ES-I3 (cell line): Measurements from ENCODE around the gene CD244.
"Not testable (repeated sequence)": the region's sequence is repeated elsewhere in the genome, so short reads cannot be mapped to it uniquely, and the experiment has no call there.

ENCODE experiments used
- H3K36me3 ChIP-seq: 2 replicates; pipeline ENCODE4 v1.6.1; 2013; ENCODE audit warnings: mild to moderate bottlenecking, low read length, control low read depth, moderate library complexity; ENCODE audit not compliant: insufficient read depth
- H3K4me1 ChIP-seq: 2 replicates; pipeline ENCODE4 v1.6.1; 2013; ENCODE audit warnings: mild to moderate bottlenecking, control low read depth, low read length; ENCODE audit not compliant: insufficient read depth
- H3K9ac ChIP-seq: 2 replicates; pipeline ENCODE4 v1.6.1; 2013; ENCODE audit warnings: low read depth, mild to moderate bottlenecking, low read length, moderate library complexity
- H3K9me3 ChIP-seq: 2 replicates; pipeline ENCODE4 v1.6.1; 2013; ENCODE audit warnings: mild to moderate bottlenecking, low read length, moderate library complexity; ENCODE audit not compliant: control insufficient read depth, insufficient read depth

Gene CD244

DNA sequence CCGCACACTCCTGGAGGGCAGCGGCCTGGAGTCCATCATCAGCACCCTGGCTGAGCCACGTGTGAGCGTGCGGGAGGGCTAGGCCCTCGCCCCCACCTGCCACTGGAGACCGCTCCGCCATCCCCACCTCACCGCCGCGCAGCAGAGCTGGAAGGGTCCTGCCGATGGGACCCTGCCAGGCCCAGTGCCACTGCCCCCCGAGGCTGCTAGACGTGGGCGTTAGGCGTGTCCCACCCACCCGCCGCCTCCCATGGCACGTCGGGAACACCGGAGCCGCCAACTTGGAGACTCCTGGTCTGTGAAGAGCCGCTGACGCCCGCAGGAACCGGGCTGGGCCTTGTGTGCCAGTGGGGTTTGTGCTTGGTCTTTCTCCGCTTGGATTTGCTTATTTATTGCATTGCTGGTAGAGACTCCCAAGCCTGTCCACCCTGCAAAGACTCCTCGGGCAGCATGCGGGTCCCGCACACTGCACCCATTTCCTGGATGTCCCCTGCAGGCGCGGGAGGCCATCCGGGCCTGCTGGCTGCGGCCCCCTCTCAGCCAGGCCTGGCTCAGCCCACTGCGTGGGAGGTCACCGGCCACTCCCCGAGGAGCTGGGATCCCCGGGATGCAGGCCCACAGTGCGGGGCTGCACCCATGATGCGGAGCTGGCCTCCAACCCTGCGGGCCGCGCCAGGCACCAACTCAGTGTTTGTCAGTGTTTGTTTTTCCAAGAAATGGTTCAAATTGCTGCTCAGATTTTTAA lies 60.7 kb downstream of the CD244 start:
- Histone ChIP-seq H3K36me3 (no peaks in the 10 kb centered on the region), H3K9ac (no peak overlapping the region), H3K9me3 (no peaks in the 10 kb centered on the region), H3K4me1 (no peaks in the 10 kb centered on the region)

GRCh38 chr1:160800645-160801408 lies 61.9 kb downstream of the CD244 start:
- Histone ChIP-seq H3K4me1 (no peaks in the 10 kb centered on the region), H3K9me3 (no peaks in the 10 kb centered on the region), H3K9ac (no peak overlapping the region), H3K36me3 (no peaks in the 10 kb centered on the region)

DNA sequence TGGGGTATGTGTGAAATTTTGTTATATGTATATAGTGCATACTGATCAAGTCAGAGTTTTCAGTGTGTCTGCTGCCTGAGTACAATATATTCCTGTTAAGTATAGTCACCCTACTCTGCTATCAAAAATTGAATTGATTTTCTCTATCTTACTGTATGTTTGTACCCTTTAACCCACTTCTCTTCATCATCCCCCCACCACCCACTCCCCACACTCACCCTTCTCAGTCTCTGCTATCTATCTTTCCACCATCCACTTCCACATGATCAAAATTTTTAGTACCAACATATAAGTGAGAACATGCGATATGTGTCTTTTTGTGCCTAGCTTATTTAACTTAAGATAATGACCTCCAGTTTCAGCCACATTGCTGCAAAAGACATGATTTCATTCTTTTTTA lies 62.5 kb downstream of the CD244 start:
- Histone ChIP-seq H3K36me3 (no peaks in the 10 kb centered on the region), H3K9me3 (no peaks in the 10 kb centered on the region), H3K9ac (no peak overlapping the region), H3K4me1 (no peaks in the 10 kb centered on the region)

DNA sequence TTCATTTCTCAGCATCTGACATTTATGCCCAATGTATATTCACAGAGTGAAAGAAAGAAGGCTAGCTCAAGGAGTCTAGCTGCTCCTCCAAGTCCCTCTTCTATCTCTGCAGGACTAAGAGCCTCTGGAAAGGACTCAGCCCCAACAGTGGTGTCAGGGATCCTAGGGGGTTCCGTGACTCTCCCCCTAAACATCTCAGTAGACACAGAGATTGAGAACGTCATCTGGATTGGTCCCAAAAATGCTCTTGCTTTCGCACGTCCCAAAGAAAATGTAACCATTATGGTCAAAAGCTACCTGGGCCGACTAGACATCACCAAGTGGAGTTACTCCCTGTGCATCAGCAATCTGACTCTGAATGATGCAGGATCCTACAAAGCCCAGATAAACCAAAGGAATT lies 63.0 kb downstream of the CD244 start:
- Histone ChIP-seq H3K9ac (no peak overlapping the region), H3K4me1 (no peaks in the 10 kb centered on the region), H3K36me3 (no peaks in the 10 kb centered on the region), H3K9me3 (no peaks in the 10 kb centered on the region)

DNA sequence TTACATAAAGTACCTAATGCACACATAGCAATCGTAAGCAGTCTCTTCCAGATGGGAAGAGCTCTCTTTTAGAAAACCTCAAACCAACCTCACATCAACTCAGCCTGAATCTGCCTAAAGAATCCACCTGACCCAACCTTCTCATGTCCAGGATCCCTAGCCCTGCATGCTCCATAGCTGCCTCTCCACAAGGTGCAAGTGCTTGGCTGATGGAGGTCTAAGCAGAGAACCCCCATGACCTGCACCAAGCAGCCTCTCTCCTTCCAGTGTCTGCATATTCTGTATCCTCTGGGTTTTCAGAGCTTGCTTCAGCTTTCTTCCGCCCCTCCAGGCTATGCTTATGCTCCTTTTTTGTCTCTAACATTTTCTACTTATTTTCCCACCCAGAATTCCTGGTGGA lies 64.2 kb downstream of the CD244 start:
- no peaks in the 10 kb centered on the region for H3K36me3 ChIP-seq
- H3K9me3 ChIP-seq, result no peaks in the 10 kb centered on the region
- H3K9ac ChIP-seq, result no peak overlapping the region
- H3K4me1 ChIP-seq, result no peaks in the 10 kb centered on the region

- H3K9ac ChIP-seq, result no peak overlapping the region
- no peaks in the 10 kb centered on the region for H3K36me3 ChIP-seq
- no peaks in the 10 kb centered on the region for H3K4me1 ChIP-seq
- H3K9me3 ChIP-seq, result no peaks in the 10 kb centered on the region
Measured at GRCh38 chr1:160797861-160798273, 64.8 kb downstream of the CD244 start.

DNA sequence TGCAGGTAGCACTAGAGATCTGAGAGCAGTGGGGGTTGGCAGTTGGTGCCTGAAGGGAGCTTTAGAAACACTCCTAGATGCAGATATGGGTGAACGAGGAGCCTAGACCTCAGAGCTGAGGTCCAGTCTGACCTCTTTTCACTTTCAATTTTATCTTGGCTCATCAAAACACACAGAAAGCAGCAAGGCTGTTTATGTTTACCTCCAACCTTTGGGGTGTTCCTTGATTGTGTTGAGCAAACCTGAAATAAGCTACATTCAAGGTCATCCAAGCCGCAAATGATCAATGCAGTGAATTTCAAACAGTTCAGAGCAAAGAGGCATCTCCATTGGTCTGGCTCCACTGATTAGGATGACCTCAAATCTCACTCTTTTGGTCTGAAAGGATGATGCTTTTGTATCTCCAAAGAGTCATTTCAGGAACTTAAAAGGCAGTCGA lies 65.4 kb downstream of the CD244 start:
- H3K36me3 ChIP-seq, result no peaks in the 10 kb centered on the region
- H3K9ac ChIP-seq, result no peak overlapping the region
- no peaks in the 10 kb centered on the region for H3K9me3 ChIP-seq
- H3K4me1 ChIP-seq, result no peaks in the 10 kb centered on the region

GRCh38 chr1:160795951-160796383 lies 66.7 kb downstream of the CD244 start, which contains the start of gene LY9:
TSS of gene LY9 (plus strand) at chr1:160796174. CDS start at chr1:160796188, 14 bp downstream.
- H3K4me1 ChIP-seq, result no peaks in the 10 kb centered on the region
- H3K9ac ChIP-seq, result no peak within 1 kb of the TSS
- no peaks in the 10 kb centered on the region for H3K36me3 ChIP-seq
- no peaks in the 10 kb centered on the region for H3K9me3 ChIP-seq

- Histone ChIP-seq H3K9me3 (no peaks in the 10 kb centered on the region), H3K4me1 (no peaks in the 10 kb centered on the region), H3K36me3 (no peaks in the 10 kb centered on the region), H3K9ac (no peak overlapping the region)
Measured at GRCh38 chr1:160794376-160794775, 68.3 kb downstream of the CD244 start.

DNA sequence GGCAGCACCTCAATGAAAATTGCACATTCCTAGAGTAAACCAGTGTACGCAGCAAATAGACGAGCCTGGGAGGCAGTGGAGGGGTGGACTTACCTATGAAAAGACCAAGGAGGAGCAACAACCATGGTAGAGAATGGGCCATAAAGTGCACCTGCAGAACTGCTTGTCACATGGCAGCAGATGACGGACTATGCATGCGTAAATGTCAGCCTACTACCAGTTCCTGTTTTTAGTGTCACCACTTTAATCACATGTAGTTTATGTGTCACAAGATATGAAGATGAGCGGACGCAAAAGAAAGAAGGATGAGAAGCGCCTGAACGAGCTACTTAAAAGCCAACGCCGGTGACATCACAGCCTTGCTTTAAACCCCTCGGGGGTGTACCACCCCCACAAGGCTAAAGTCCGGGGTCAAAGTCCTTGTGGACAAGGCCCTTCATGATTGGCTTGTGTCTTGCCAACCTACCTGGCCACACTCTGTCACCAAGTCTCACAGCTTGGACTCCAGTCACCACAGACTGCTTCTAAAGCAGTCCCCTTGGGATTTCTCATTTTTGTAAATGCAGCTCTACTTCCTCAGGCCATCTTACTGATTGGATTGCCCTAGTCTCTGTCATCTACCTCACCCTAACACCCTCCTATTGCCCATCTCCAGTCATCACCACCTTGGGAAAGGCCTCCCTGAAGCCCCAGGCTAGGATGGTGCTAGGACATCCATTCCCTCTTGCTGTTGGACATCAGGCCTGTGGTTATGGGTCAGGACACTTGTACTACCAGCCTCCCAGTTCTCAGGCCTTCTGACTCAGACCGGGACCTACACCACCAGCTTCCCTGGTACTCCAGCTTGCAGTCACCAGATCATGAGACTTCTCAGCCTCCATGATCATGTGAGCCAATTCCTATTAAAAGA lies 72.7 kb downstream of the CD244 start:
- Histone ChIP-seq H3K9me3 (no peaks in the 10 kb centered on the region), H3K9ac (no peak overlapping the region), H3K36me3 (no peaks in the 10 kb centered on the region), H3K4me1 (no peaks in the 10 kb centered on the region)

DNA sequence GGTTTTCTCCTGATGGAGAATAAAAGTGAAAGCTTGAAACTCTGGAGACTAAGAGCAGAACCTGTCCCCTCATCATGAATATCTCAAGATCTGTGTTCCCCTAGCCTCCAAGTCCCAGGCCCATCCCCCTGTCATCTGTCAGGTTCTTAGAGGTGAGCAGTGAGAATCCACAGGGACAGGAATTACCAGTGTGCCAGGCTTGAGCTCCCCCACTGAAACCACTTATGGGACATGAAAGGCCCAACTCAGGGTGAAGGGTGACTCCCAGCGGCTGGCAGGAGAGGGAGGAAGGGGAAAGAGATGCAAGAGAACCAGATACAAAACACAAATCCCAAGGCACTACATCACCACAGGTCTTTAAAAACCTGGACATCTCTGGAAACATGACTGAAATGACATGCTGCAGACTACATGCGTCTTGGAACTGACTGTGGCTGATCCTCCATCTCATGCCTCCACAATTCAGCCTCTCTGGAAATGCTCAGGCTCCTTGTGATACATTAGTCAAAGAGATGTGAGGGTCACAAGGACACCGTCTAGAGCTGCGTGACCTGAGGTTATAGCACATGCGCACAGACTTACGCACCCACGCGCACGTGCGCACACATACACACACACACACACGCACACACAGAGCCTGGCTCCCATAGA lies 73.5 kb downstream of the CD244 start:
- no peaks in the 10 kb centered on the region for H3K4me1 ChIP-seq
- H3K9me3 ChIP-seq, result no peaks in the 10 kb centered on the region
- no peak overlapping the region for H3K9ac ChIP-seq
- no peaks in the 10 kb centered on the region for H3K36me3 ChIP-seq

DNA sequence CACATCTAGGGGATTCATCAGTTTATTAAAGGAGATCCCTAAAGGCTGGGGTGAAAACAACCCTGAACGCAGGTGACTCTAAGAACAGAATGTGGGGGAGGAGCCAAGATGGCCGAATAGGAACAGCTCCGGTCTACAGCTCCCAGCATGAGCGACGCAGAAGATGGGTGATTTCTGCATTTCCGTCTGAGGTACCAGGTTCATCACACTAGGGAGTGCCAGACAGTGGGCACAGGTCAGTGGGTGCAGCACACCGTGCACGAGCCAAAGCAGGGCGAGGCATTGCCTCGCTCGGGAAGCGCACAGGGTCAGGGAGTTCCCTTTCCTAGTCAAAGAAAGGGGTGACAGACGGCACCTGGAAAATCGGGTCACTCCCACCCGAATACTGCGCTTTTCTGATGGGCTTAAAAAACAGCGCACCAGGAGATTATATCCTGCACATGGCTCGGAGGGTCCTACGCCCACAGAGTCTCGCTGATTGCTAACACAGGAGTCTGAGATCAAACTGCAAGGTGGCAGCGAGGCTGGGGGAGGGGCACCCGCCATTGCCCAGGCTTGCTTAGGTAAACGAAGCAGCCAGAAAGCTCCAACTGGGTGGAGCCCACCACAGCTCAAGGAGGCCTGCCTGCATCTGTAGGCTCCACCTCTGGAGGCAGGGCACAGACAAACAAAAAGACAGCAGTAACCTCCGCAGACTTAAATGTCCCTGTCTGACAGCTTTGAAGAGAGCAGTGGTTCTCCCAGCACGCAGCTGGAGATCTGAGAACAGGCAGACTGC lies 79.5 kb downstream of the CD244 start:
- H3K9ac ChIP-seq, H3K36me3 ChIP-seq, H3K9me3 ChIP-seq, H3K4me1 ChIP-seq: not testable (repeated sequence)

DNA sequence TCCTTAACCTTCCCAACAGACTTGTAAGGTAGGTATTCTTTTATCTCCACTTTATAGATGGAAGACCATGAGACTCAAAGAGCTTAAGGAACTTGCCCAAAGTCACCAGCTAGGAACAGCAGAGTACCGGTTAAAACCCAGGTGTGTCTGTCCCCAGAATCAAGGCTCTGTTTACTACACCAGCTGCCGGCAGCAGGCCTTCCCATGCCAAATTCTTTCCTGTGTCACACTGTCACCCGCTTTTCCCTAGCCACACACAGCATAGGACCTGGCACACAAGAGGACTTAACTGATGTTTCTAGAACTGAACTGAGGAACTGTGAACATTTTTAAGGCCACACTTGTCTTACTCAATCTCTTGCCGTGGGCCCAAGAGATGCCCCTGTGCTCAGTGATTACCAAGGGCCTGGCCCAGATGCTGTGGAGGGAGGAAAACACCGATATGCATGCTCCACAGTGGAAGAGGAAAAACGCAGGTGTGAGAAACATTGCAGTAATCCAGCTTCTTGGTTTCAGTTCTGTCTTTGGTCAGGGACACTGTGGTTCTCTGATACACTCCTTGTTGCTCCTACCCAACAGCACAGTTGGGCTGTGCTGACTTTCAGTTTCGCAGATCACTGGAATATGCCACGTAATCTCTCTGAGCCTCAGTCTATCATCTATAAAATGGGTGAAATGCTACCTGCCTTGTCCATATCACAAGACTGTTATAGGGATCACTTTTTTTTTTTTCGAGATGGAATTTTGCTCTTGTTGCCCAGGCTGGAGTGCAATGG lies 80.6 kb downstream of the CD244 start:
- Histone ChIP-seq H3K36me3 (no peaks in the 10 kb centered on the region), H3K9ac (no peak overlapping the region), H3K9me3 (no peaks in the 10 kb centered on the region; the same call in 1 of the 2 replicates), H3K4me1 (no peaks in the 10 kb centered on the region)
